Measurements from ENCODE around the gene MEI1.
A peak's percentile ranks its signal among the peaks of the same experiment; 100 is the strongest.
"Not testable (repeated sequence)": the region's sequence is repeated elsewhere in the genome, so short reads cannot be mapped to it uniquely, and the experiment has no call there.

MEI1 gene

DNA sequence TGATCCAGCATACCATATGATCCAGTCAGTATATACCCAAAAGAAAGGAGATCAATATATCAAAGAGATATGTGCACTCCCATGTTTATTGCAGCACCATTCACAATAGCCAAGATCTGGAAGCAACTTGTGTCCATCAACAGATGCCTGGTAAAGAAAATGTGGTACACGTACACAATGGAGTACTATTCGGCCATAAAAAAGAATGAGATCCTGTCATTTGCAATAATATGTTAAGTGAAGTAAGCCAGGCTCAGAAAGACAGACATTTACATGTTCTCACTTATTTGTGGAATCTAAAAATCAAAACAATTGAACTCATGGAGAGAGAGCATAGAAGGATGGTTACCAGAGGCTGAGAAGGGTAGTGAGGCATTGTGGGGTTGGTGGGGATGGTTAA is 37.6 kb upstream of the MEI1 start:
- H3K4me3 ChIP-seq (ENCODE audit: low read depth in 1 of 2, low read length in 2 of 2): no peak overlapping the region
- peaks cover 71 to 82% of the 10 kb centered on the region in 2 donors for H3K36me3 ChIP-seq (ENCODE audit: control insufficient read depth in 1 of 2, insufficient read depth in 2 of 2, low read length in 2 of 2)
- no peaks in the 10 kb centered on the region for H3K27me3 ChIP-seq (ENCODE audit: low read depth, low read length)

DNA sequence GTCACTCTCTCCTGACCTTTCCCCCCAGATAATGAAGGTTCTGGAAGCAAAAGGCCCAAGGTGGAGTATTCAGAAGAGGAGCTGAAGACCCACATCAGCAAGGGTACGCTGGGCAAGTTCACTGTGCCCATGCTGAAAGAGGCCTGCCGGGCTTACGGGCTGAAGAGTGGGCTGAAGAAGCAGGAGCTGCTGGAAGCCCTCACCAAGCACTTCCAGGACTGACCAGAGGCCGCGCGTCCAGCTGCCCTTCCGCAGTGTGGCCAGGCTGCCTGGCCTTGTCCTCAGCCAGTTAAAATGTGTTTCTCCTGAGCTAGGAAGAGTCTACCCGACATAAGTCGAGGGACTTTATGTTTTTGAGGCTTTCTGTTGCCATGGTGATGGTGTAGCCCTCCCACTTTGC is 35.7 kb upstream of the MEI1 start:
- H3K36me3 ChIP-seq (ENCODE audit: control insufficient read depth in 1 of 2, insufficient read depth in 2 of 2, low read length in 2 of 2): peaks cover 56 to 69% of the 10 kb centered on the region in 2 donors
- not testable (repeated sequence) for H3K4me3 ChIP-seq (ENCODE audit: low read depth in 1 of 2, low read length in 2 of 2); H3K27ac ChIP-seq (ENCODE audit: low read length); H3K27me3 ChIP-seq (ENCODE audit: low read depth, low read length); H3K4me1 ChIP-seq (ENCODE audit: control insufficient read depth in 1 of 2, insufficient read depth in 2 of 2, low read length in 2 of 2); H3K9me3 ChIP-seq (ENCODE audit: control insufficient read depth in 1 of 2, low read length in 2 of 2)

More for the DNA sequence above, 37.6 kb upstream of the MEI1 start:
- no peak overlapping the region for H3K27ac ChIP-seq (ENCODE audit: low read length)
- H3K4me1 ChIP-seq (ENCODE audit: control insufficient read depth in 1 of 2, insufficient read depth in 2 of 2, low read length in 2 of 2): no peaks in the 10 kb centered on the region
- no peaks in the 10 kb centered on the region for H3K9me3 ChIP-seq (ENCODE audit: control insufficient read depth in 1 of 2, low read length in 2 of 2)

DNA sequence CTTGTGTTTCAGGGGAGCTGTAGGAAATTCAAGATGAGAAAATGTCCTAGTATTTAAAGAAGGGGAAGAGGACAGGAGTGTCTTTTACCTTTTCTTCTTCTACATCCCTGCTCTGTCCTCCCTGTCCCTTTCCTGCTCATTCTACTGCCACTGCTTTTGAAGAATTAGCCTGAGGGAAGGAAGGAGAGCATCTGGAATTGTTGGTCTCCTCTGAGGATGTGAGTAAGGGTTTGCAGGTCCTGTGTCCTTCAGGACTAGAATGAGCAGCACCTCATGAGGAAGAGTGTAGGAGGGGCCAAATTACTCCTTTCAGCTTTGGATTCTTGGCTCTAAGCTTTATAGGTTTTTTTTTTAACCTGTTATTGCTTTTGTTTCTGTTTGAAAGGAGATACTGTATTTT is 34.8 kb upstream of the MEI1 start:
- Histone ChIP-seq H3K27ac (ENCODE audit: low read length) (no peak overlapping the region), H3K4me3 (ENCODE audit: low read depth in 1 of 2, low read length in 2 of 2) (no peak overlapping the region), H3K9me3 (ENCODE audit: control insufficient read depth in 1 of 2, low read length in 2 of 2) (no peaks in the 10 kb centered on the region), H3K27me3 (ENCODE audit: low read depth, low read length) (no peaks in the 10 kb centered on the region), H3K36me3 (ENCODE audit: control insufficient read depth in 1 of 2, insufficient read depth in 2 of 2, low read length in 2 of 2) (peaks cover 51 to 60% of the 10 kb centered on the region in 2 donors), H3K4me1 (ENCODE audit: control insufficient read depth in 1 of 2, insufficient read depth in 2 of 2, low read length in 2 of 2) (peaks cover 0 to 3% of the 10 kb centered on the region in 2 donors)

DNA sequence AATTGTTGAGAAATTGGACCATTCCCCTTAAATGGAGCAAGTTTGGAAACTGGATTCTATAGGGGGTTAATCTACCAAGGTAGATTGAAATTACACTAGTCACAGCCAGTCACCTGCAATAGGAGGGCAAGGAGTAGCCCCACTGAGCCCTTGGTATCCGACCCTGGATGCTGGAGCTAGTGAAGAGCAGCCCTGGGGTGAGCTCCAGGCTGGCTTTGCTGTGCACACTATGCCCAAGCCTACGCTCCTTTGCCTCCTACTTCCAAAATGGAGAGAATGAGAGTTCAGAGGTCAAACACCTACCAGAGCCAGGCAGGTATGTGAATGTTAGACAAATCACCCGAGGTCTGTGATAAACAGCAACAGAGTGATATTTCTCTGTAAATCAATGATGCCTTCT is 34.4 kb upstream of the MEI1 start:
- H3K27ac ChIP-seq (ENCODE audit: low read length): no peak overlapping the region
- no peaks in the 10 kb centered on the region for H3K9me3 ChIP-seq (ENCODE audit: control insufficient read depth in 1 of 2, low read length in 2 of 2)
- peaks cover 0 to 3% of the 10 kb centered on the region in 2 donors for H3K4me1 ChIP-seq (ENCODE audit: control insufficient read depth in 1 of 2, insufficient read depth in 2 of 2, low read length in 2 of 2)
- H3K36me3 ChIP-seq (ENCODE audit: control insufficient read depth in 1 of 2, insufficient read depth in 2 of 2, low read length in 2 of 2): peaks cover 49 to 55% of the 10 kb centered on the region in 2 donors
- H3K4me3 ChIP-seq (ENCODE audit: low read depth in 1 of 2, low read length in 2 of 2): no peak overlapping the region
- H3K27me3 ChIP-seq (ENCODE audit: low read depth, low read length): no peaks in the 10 kb centered on the region

DNA sequence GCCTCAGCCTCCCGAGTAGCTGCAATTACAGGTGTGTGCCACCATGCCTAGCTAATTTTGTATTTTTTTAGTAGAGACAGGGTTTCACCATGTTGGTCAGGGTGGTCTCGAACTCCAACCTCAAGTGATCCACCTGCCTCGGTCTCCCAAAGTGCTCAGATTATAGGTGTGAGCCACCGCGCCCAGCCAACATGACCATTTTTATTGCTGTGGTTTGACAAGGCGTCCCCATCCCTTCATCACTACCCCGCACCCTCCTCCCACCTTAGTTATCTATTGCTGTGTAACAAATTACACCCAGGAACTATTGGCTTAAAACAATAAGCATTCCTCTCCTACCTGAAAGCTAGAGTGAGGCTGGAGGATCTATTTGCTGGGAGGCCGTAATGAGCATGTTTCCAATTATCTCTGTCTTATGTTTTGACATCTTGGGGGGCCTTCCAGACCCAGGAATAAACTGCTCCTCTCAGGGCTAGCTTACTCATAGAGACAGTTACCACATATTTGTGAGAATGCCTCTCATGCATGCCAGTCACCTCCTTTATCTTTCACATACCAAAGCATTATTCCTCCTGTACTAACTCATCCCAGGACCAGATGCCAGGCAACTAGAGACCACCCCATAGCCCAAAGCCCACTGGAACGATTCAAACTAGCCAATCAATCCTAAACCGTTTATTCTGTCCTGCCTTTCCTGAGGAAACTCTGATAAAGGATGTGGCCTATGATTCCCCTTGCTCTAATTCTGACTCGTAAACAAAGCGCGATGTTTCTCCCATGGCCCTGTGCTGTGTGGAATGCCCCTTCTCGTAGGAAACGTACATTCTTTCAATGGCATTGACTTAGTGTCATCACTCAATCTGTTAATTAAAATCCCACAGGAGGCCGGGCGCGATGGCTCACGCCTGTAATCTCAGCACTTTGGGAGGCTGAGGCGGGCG is 30.1 kb upstream of the MEI1 start:
- peaks cover 18 to 20% of the 10 kb centered on the region in 2 donors for H3K36me3 ChIP-seq (ENCODE audit: control insufficient read depth in 1 of 2, insufficient read depth in 2 of 2, low read length in 2 of 2)
- H3K27me3 ChIP-seq (ENCODE audit: low read depth, low read length): no peaks in the 10 kb centered on the region
- no peak overlapping the region for H3K4me3 ChIP-seq (ENCODE audit: low read depth in 1 of 2, low read length in 2 of 2)
- H3K27ac ChIP-seq (ENCODE audit: low read length): no peak overlapping the region
- no peaks in the 10 kb centered on the region for H3K9me3 ChIP-seq (ENCODE audit: control insufficient read depth in 1 of 2, low read length in 2 of 2)
- peaks cover 0 to 3% of the 10 kb centered on the region in 2 donors for H3K4me1 ChIP-seq (ENCODE audit: control insufficient read depth in 1 of 2, insufficient read depth in 2 of 2, low read length in 2 of 2)

DNA sequence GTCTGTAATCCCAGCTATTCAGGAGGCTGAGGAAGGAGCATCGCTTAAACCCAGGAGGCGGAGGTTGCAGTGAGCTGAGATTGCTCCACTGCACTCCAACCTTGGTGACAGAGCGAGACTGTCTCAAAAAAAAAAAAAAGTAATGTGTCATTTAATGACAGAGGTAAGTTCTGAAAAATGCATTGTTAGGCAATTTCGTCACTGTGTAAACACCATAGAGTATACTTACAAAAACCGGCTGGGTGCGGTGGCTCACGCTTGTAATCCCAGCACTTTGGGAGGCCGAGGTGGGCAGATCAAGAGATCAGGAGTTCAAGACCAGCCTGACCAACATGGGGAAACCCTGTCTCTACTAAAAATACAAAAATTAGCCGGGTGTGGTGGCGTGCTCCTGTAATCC is 27.2 kb upstream of the MEI1 start:
- H3K27ac ChIP-seq (ENCODE audit: low read length); H3K4me1 ChIP-seq (ENCODE audit: control insufficient read depth in 1 of 2, insufficient read depth in 2 of 2, low read length in 2 of 2); H3K9me3 ChIP-seq (ENCODE audit: control insufficient read depth in 1 of 2, low read length in 2 of 2); H3K4me3 ChIP-seq (ENCODE audit: low read depth in 1 of 2, low read length in 2 of 2); H3K27me3 ChIP-seq (ENCODE audit: low read depth, low read length): not testable (repeated sequence)
- peaks cover 13 to 16% of the 10 kb centered on the region in 2 donors for H3K36me3 ChIP-seq (ENCODE audit: control insufficient read depth in 1 of 2, insufficient read depth in 2 of 2, low read length in 2 of 2)

DNA sequence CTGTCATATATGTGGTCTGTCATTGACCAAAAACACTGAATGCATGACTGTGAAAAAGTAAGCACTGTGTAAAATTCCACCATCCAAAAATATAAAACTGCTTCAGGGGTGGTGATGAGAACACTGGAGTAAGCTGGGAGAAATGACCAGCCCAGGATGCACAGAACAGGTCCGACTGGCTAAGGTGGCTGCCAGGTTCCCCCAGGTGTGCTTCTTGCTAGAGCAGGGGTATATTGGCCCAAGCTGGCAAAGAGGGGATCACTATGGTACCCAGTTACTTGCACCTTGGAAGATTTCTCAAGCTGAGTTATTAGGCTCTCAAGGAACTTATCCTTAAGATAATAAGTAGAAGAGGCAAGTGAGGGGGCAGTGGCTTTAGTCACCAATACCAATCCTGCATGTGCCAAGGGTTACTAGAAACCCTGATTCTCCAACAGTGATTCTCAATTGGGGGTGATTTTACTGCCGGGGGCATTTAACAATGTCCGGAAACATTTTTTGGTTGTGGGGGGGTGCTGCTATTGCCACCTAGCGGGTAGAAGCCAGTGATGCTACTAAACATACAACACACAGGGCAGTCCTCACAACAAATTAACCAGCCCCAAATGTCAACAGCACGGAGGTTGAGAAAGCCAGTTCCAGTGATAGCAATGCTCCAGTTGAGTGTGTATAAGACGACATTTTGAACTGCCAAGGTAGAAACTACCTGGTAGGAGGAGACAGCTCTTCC is 26.4 kb upstream of the MEI1 start:
- Histone ChIP-seq H3K36me3 (ENCODE audit: control insufficient read depth in 1 of 2, insufficient read depth in 2 of 2, low read length in 2 of 2) (peaks cover 13 to 15% of the 10 kb centered on the region in 2 donors), H3K4me3 (ENCODE audit: low read depth in 1 of 2, low read length in 2 of 2) (no peak overlapping the region), H3K27ac (ENCODE audit: low read length) (no peak overlapping the region), H3K9me3 (ENCODE audit: control insufficient read depth in 1 of 2, low read length in 2 of 2) (no peaks in the 10 kb centered on the region), H3K4me1 (ENCODE audit: control insufficient read depth in 1 of 2, insufficient read depth in 2 of 2, low read length in 2 of 2) (no peaks in the 10 kb centered on the region), H3K27me3 (ENCODE audit: low read depth, low read length) (no peaks in the 10 kb centered on the region)

DNA sequence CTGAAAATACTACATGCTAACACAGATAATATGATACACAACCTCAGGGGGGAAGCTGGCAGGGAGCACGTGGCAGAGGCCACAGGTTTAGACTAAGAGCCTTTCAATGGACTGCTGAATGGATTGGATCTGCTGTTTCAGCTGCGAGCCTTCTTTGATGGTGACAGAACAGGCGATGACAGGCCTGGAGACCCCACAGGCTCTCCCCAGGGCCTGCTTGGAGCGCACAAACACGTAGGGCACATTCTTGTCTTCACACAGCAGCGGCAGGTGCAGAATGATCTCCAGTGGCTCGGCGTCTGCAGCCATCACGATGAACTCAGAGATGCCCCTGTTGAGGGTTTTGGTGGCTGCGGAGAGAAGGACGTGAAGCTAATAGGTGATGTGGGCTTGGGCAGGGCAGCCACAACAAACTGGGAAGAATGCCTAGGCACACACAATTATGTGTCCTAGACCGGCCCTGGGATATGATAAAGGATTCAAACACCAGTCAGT is 24.4 kb upstream of the MEI1 start:
- Histone ChIP-seq H3K27ac (ENCODE audit: low read length) (no peak overlapping the region), H3K9me3 (ENCODE audit: control insufficient read depth in 1 of 2, low read length in 2 of 2) (no peaks in the 10 kb centered on the region), H3K4me3 (ENCODE audit: low read depth in 1 of 2, low read length in 2 of 2) (no peak overlapping the region), H3K27me3 (ENCODE audit: low read depth, low read length) (no peaks in the 10 kb centered on the region), H3K36me3 (ENCODE audit: control insufficient read depth in 1 of 2, insufficient read depth in 2 of 2, low read length in 2 of 2) (peaks cover 25 to 28% of the 10 kb centered on the region in 2 donors), H3K4me1 (ENCODE audit: control insufficient read depth in 1 of 2, insufficient read depth in 2 of 2, low read length in 2 of 2) (no peaks in the 10 kb centered on the region)

DNA sequence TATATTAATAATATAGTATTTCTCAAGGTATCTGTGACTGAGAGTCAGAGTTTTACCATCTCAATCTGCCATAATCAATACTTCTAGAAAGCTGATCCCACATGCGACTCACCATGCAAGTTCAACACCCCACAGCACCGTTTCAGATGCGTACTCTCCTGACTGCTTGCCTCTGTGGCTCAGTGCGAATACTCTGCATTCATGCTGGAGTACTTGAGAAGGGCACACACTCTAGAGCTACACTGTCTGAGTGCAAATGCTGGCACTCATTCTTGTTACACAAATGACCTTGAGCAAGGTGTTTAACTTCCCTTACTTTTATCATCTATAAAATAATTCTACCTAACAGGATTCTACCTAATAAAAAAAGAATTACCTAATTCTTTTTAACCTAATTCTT is 23.2 kb upstream of the MEI1 start:
- Histone ChIP-seq H3K36me3 (ENCODE audit: control insufficient read depth in 1 of 2, insufficient read depth in 2 of 2, low read length in 2 of 2) (peaks cover 27 to 39% of the 10 kb centered on the region in 2 donors), H3K9me3 (ENCODE audit: control insufficient read depth in 1 of 2, low read length in 2 of 2) (no peaks in the 10 kb centered on the region), H3K4me3 (ENCODE audit: low read depth in 1 of 2, low read length in 2 of 2) (no peak overlapping the region), H3K27ac (ENCODE audit: low read length) (no peak overlapping the region), H3K27me3 (ENCODE audit: low read depth, low read length) (no peaks in the 10 kb centered on the region), H3K4me1 (ENCODE audit: control insufficient read depth in 1 of 2, insufficient read depth in 2 of 2, low read length in 2 of 2) (peaks cover 0 to 1% of the 10 kb centered on the region in 2 donors)

DNA sequence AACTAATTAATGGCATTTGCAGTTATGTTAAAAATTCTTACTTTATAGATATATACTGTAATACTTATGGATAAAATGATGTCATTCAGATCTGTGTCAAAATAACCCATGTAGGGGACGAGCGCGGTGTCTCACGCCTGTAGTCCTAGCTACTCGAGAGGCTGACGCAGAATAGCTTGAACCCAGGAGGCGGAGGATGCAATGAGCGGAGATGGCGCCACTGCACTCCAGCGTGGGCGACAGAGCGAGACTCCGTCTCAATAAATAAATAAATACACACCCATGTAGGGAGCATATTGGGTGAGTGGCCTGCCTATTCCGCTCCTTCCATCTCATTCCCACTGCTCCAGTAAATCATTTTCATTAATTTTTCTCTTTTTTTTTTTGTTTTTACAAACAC is 17.7 kb upstream of the MEI1 start:
- peaks cover 14 to 31% of the 10 kb centered on the region in 2 donors for H3K36me3 ChIP-seq (ENCODE audit: control insufficient read depth in 1 of 2, insufficient read depth in 2 of 2, low read length in 2 of 2)
- H3K4me3 ChIP-seq (ENCODE audit: low read depth in 1 of 2, low read length in 2 of 2): peak overlapping the region; percentile 71 to 75
- H3K4me1 ChIP-seq (ENCODE audit: control insufficient read depth in 1 of 2, insufficient read depth in 2 of 2, low read length in 2 of 2): peaks cover 0 to 3% of the 10 kb centered on the region in 2 donors
- H3K27ac ChIP-seq (ENCODE audit: low read length): peak overlapping the region; percentile 71
- no peaks in the 10 kb centered on the region for H3K9me3 ChIP-seq (ENCODE audit: control insufficient read depth in 1 of 2, low read length in 2 of 2)
- H3K27me3 ChIP-seq (ENCODE audit: low read depth, low read length): no peaks in the 10 kb centered on the region

DNA sequence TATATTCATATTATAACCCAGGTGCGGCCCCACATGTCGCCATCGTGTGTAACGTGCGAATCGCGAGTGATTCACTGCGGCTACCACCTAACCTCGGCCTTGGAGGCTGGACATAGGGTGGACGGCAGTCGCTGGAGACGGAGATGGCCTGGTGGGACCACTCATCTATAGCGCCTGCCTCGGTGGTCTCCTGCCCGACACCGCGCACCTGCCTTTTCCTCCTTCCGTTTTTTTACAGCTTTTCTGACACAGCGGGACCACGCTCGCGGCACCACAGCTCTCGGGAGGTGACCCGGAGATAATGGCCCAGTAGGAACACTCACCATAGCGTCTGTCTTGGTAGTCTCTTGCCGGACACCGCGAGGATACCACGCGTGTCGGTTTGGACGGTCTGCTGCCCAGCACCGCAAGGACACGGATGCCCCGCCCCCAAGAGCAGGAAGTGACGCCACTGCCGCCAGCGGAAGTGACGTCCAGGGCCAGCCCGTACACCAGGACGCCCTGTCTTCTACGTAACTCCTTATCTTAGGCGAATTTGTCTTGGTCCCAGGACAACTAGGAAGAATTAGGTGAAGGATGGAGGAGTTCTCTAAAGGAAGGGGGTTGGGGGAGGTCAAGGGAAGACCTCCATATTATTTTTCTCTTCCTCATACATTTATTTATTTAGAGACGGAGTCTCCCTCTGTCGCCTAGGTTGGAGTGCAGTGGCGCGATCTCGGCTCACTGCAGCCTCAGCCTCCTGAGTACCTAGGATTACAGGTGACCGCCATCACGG is 17.1 kb upstream of the MEI1 start:
- Histone ChIP-seq H3K27me3 (ENCODE audit: low read depth, low read length) (no peaks in the 10 kb centered on the region), H3K27ac (ENCODE audit: low read length) (peak overlapping the region; percentile 71), H3K9me3 (ENCODE audit: control insufficient read depth in 1 of 2, low read length in 2 of 2) (no peaks in the 10 kb centered on the region), H3K4me1 (ENCODE audit: control insufficient read depth in 1 of 2, insufficient read depth in 2 of 2, low read length in 2 of 2) (peaks cover 0 to 3% of the 10 kb centered on the region in 2 donors), H3K36me3 (ENCODE audit: control insufficient read depth in 1 of 2, insufficient read depth in 2 of 2, low read length in 2 of 2) (peaks cover 14 to 31% of the 10 kb centered on the region in 2 donors), H3K4me3 (ENCODE audit: low read depth in 1 of 2, low read length in 2 of 2) (peak overlapping the region; percentile 71 to 75)
